SK-N-SH treated with all-trans-retinoic acid at 6 μM for 48 hours (cell line): ENCODE results near the gene KRTAP4-8.

ENCODE experiments used
- RARB ChIP-seq: fragments of 250-450 bp; sonication (Bioruptor Pico); IDR thresholded peaks from 2 replicates; pipeline ENCODE4 v1.8.0; 2021; ENCODE audit warnings: mild to moderate bottlenecking, moderate library complexity
- ZFP30 ChIP-seq: fragments of 450-650 bp; formaldehyde crosslinking; IDR thresholded peaks from 2 replicates; pipeline ENCODE4 v1.5.0; 2022; ENCODE audit warnings: mild to moderate bottlenecking, moderate library complexity
- ZNF8 ChIP-seq: fragments of 450-650 bp; formaldehyde crosslinking; IDR thresholded peaks from 2 replicates; pipeline ENCODE4 v1.5.0; 2020; ENCODE audit warnings: mild to moderate bottlenecking, moderate library complexity
- TF ChIP-seq, protein P1 (sequence below): fragments of 250-450 bp; sonication (Bioruptor Pico); IDR thresholded peaks from 2 replicates; pipeline ENCODE4 v1.8.0; 2021; ENCODE audit warnings: low read depth, mild to moderate bottlenecking, moderate library complexity, borderline replicate concordance

DNA sequence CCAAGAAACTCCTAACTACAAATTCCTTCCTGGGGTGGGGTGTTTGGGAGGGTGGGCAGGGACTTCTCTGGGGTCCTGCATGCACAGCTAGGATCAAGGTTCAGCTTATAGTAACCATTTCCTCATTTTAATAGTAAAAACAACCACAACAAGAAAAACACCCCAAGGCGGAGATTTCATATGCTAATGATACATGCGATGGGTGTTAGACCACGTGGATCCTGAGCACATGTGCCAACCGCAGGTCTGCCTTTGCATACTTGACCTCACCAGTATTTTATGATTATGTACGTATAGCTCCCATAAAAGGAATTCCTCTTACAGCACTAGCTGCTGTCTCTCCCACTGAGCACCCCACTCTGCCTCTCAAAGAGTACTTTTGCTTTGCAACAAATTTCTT lies 18.4 kb upstream of the KRTAP4-8 start:
- no peak for TF ChIP-seq ZFP30 (CRISPR knock-in tag)
- TF ChIP-seq, protein P1, sequence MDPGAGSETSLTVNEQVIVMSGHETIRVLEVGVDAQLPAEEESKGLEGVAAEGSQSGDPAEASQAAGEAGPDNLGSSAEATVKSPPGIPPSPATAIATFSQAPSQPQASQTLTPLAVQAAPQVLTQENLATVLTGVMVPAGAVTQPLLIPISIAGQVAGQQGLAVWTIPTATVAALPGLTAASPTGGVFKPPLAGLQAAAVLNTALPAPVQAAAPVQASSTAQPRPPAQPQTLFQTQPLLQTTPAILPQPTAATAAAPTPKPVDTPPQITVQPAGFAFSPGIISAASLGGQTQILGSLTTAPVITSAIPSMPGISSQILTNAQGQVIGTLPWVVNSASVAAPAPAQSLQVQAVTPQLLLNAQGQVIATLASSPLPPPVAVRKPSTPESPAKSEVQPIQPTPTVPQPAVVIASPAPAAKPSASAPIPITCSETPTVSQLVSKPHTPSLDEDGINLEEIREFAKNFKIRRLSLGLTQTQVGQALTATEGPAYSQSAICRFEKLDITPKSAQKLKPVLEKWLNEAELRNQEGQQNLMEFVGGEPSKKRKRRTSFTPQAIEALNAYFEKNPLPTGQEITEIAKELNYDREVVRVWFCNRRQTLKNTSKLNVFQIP (CRISPR knock-in tag) = no peak
- no peak for TF ChIP-seq ZNF8 (CRISPR knock-in tag)
- no peak for TF ChIP-seq RARB (CRISPR knock-in tag)
